GM23248 (cell line): ENCODE data around the gene PLEKHJ1. TPM values are rescaled to one million over a fixed set of nuclear protein-coding genes. Genes with fewer than 3 reads are reported as not detected.
A peak's percentile ranks its signal among the peaks of the same experiment; 100 is the strongest.

Experiments
- DNase-seq: peaks from one replicate; pipeline ENCODE4 v3.0.0-alpha.2; 2015
- H2AFZ ChIP-seq: fragments of 200-600 bp; sonication (generic); 2 replicates; pipeline ENCODE4 v1.6.1; 2016; ENCODE audit warnings: antibody characterized with exemption
- H3F3A ChIP-seq: fragments of 200-600 bp; sonication (generic); 2 replicates; pipeline ENCODE4 v1.6.1; 2016; ENCODE audit warnings: mild to moderate bottlenecking, antibody characterized with exemption, mixed run types; ENCODE audit not compliant: insufficient read depth
- H3K27ac ChIP-seq: fragments of 200-600 bp; sonication (generic); 2 replicates; pipeline ENCODE4 v1.5.1; 2016; ENCODE audit warnings: mild to moderate bottlenecking
- H3K27me3 ChIP-seq: fragments of 200-600 bp; sonication (generic); replicated peaks from 2 replicates; pipeline ENCODE4 v1.6.1; 2016; ENCODE audit warnings: mild to moderate bottlenecking; ENCODE audit not compliant: insufficient read depth
- H3K36me3 ChIP-seq: fragments of 200-600 bp; sonication (generic); 2 replicates; pipeline ENCODE4 v1.6.1; 2016; ENCODE audit warnings: low read depth, mild to moderate bottlenecking
- H3K4me1 ChIP-seq: fragments of 200-600 bp; sonication (generic); 2 replicates; pipeline ENCODE4 v1.6.1; 2016; ENCODE audit warnings: mild to moderate bottlenecking; ENCODE audit not compliant: insufficient read depth
- H3K4me2 ChIP-seq: fragments of 200-600 bp; sonication (generic); one replicate; pipeline ENCODE4 v1.6.1; 2016; ENCODE audit warnings: mild to moderate bottlenecking; ENCODE audit not compliant: unreplicated experiment
- H3K4me3 ChIP-seq: fragments of 200-600 bp; sonication (generic); 2 replicates; pipeline ENCODE4 v1.5.1; 2016; ENCODE audit warnings: mild to moderate bottlenecking
- H3K79me2 ChIP-seq: fragments of 200-600 bp; sonication (generic); 2 replicates; pipeline ENCODE4 v1.6.1; 2016; ENCODE audit warnings: mild to moderate bottlenecking; ENCODE audit not compliant: insufficient read depth
- H3K9ac ChIP-seq: fragments of 200-600 bp; sonication (generic); 2 replicates; pipeline ENCODE4 v1.6.1; 2016; ENCODE audit warnings: mild to moderate bottlenecking
- H3K9me2 ChIP-seq: fragments of 200-600 bp; sonication (generic); 2 replicates; pipeline ENCODE4 v1.6.1; 2016; ENCODE audit warnings: mixed run types, mild to moderate bottlenecking, moderate library complexity; ENCODE audit not compliant: insufficient read depth
- H3K9me3 ChIP-seq: fragments of 200-600 bp; sonication (generic); one replicate; pipeline ENCODE4 v1.6.1; 2017; ENCODE audit warnings: low read depth
- H4K20me1 ChIP-seq: fragments of 200-600 bp; sonication (generic); 2 replicates; pipeline ENCODE4 v1.6.0; 2016; ENCODE audit not compliant: insufficient read depth
- EZH2 ChIP-seq: fragments of 200-600 bp; sonication (generic); IDR thresholded peaks from 2 replicates; pipeline ENCODE4 v1.6.1; 2018; ENCODE audit warnings: antibody characterized with exemption, mild to moderate bottlenecking; ENCODE audit not compliant: insufficient read depth, poor library complexity, severe bottlenecking
- EZH2phosphoT487 ChIP-seq: fragments of 200-600 bp; sonication (generic); IDR thresholded peaks from 2 replicates; pipeline ENCODE4 v1.6.1; 2018; ENCODE audit warnings: antibody characterized with exemption, moderate library complexity, mild to moderate bottlenecking, low read depth; ENCODE audit not compliant: insufficient read depth
- WGBS, 2 experiments: methylation state at CpG; one replicate each; pipeline ENCODE4 v1.1.6; 2015 to 2017; ENCODE audit warnings: low lambda C conversion rate in 2 of 2, low coverage in 1 of 2; ENCODE audit errors: missing lambda C conversion rate in 2 of 2; 5-methylcytosine and 5-hydroxymethylcytosine counted together
- in situ Hi-C: fragments of 300-500 bp; cut with MboI; formaldehyde crosslinking; loops from 2 replicates; pipeline ENCODE4 v1.15.0; 2020
- polyA plus RNA-seq: library from polyadenylated mRNA; unstranded; fragments of >200 nt; fragmentation: Nextera tagmentation; extraction: Ambion mirVana; gene quantifications from 2 replicates; pipeline ENCODE4 v1.2.1, GENCODE V29; 2016
- total RNA-seq: library from RNA; depleted of rRNA; stranded (reverse); fragments of >200 nt; shearing (Covaris generic); gene quantifications from 2 replicates; pipeline ENCODE4 v1.2.3, GENCODE V29; 2014

Gene PLEKHJ1
- total and polyA plus RNA-seq, 2 experiments from 2014 or later = 62.3 to 68.3 TPM

GRCh38 chr19:2261438-2262172 is 25.5 kb upstream of the PLEKHJ1 start:
- in situ Hi-C loops = no loop called here
- H3K9me2 ChIP-seq = no peaks in the 10 kb centered on the region
- WGBS, 2 experiments = 61 to 65% methylated on average over 7 of the region's 7 CpGs
- no peak overlapping the region for H3K4me3 ChIP-seq
- no peaks in the 10 kb centered on the region for H3K79me2 ChIP-seq
- no peaks in the 10 kb centered on the region for H3F3A ChIP-seq
- no peak overlapping the region for H2AFZ ChIP-seq
- peak; percentile 39 for DNase-seq
- H3K4me2 ChIP-seq = no peak overlapping the region
- no peaks in the 10 kb centered on the region for H3K36me3 ChIP-seq
- H3K9me3 ChIP-seq = no peaks in the 10 kb centered on the region
- H3K27ac ChIP-seq = no peak overlapping the region
- TF ChIP-seq EZH2 (no peak), EZH2phosphoT487 (no peak)
- H3K9ac ChIP-seq = no peak overlapping the region
- H3K4me1 ChIP-seq = 0 out of 2 replicates have a peak, but pooled peaks cover 6% of the 10 kb centered on the region
- no peaks in the 10 kb centered on the region for H4K20me1 ChIP-seq
- no peaks in the 10 kb centered on the region for H3K27me3 ChIP-seq

DNA sequence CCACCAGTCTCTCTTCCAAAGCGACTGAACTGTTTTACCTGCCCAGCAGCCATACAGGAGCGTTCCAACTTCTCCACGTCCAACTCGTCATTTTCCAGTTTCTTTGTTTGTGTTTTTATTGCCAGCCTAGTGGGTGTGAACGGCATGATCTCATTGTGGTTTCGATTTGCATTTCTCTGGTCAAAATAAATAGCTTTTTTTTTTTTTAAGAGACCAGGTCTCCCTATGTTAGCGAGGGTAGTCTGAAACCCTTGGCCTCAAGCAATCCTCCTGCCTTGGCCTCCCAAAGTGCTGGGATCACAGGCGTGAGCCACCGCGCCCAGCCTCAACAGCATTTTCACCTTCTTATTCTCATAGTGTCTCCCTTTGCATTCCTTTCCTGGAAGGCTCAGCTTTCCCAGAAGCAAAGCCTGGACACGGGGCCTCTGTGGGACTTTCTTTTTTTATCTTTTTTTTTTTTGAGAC is 24.2 kb upstream of the PLEKHJ1 start:
- DNase-seq = peak; percentile 76
- H3K27ac ChIP-seq = no peak overlapping the region
- H2AFZ ChIP-seq = no peak overlapping the region
- no peaks in the 10 kb centered on the region for H3F3A ChIP-seq
- H3K4me3 ChIP-seq = no peak overlapping the region
- H3K9ac ChIP-seq = no peak overlapping the region
- peak overlapping the region; percentile 48 for H3K4me2 ChIP-seq
- WGBS, 2 experiments = 22 to 25% methylated on average over 11 of the region's 11 CpGs
- 0 out of 2 replicates have a peak, but pooled peaks cover 3% of the 10 kb centered on the region for H3K4me1 ChIP-seq
- no peak for TF ChIP-seq EZH2
- TF ChIP-seq EZH2phosphoT487 = no peak
- no peaks in the 10 kb centered on the region for H3K79me2 ChIP-seq
- H3K36me3 ChIP-seq = no peaks in the 10 kb centered on the region
- no peaks in the 10 kb centered on the region for H3K27me3 ChIP-seq
- H4K20me1 ChIP-seq = no peaks in the 10 kb centered on the region
- no peaks in the 10 kb centered on the region for H3K9me3 ChIP-seq
- no peaks in the 10 kb centered on the region for H3K9me2 ChIP-seq
- in situ Hi-C loops = no loop called here

- WGBS, 2 experiments = 81 to 86% methylated on average over 5 of the region's 5 CpGs
- Histone ChIP-seq H3F3A (no peaks in the 10 kb centered on the region), H2AFZ (no peak overlapping the region), H3K36me3 (no peaks in the 10 kb centered on the region), H3K4me3 (no peak overlapping the region), H3K27me3 (no peaks in the 10 kb centered on the region), H3K79me2 (no peaks in the 10 kb centered on the region), H3K9me2 (no peaks in the 10 kb centered on the region), H3K4me2 (no peak overlapping the region), H3K9ac (no peak overlapping the region), H4K20me1 (no peaks in the 10 kb centered on the region), H3K27ac (no peak overlapping the region), H3K4me1 (0 out of 2 replicates have a peak, but pooled peaks cover 3% of the 10 kb centered on the region), H3K9me3 (no peaks in the 10 kb centered on the region)
- peak; percentile 44 for DNase-seq
- in situ Hi-C loops = no loop called here
- TF ChIP-seq EZH2phosphoT487 (no peak), EZH2 (no peak)
Measured at GRCh38 chr19:2259336-2259735, 23.2 kb upstream of the PLEKHJ1 start.

GRCh38 chr19:2255982-2256685 is 20.0 kb upstream of the PLEKHJ1 start, which contains the start of gene JSRP1:
Gene JSRP1, minus strand, starts transcription at chr19:2256417. Its CDS starts 1,103 bp downstream, at chr19:2255314.
- H2AFZ ChIP-seq = no peak within 1 kb of the TSS
- no peaks in the 10 kb centered on the region for H3K9me3 ChIP-seq
- H3K4me3 ChIP-seq = no peak within 1 kb of the TSS
- 0 out of 2 replicates have a peak, but pooled peaks cover 3% of the 10 kb centered on the region for H3K4me1 ChIP-seq
- no peak for TF ChIP-seq EZH2
- TF ChIP-seq EZH2phosphoT487 = no peak
- no peaks in the 10 kb centered on the region for H4K20me1 ChIP-seq
- no peaks in the 10 kb centered on the region for H3K36me3 ChIP-seq
- no peak within 1 kb of the TSS for H3K27ac ChIP-seq
- no peak within 1 kb of the TSS for H3K4me2 ChIP-seq
- no peak within 1 kb of the TSS for H3K9ac ChIP-seq
- WGBS, 2 experiments = 77 to 78% methylated on average over 24 of the region's 24 CpGs
- H3K9me2 ChIP-seq = no peaks in the 10 kb centered on the region
- DNase-seq = no peak
- in situ Hi-C loops = no loop called here
- H3K27me3 ChIP-seq = peaks cover 18% of the 10 kb centered on the region
- H3F3A ChIP-seq = no peaks in the 10 kb centered on the region
- H3K79me2 ChIP-seq = no peaks in the 10 kb centered on the region
